Right atrium auricular region (tissue), 2 donors: ENCODE data around the gene SPOCK1. TPM values are rescaled to one million over a fixed set of nuclear protein-coding genes. Genes with fewer than 3 reads are reported as not detected.

ENCODE experiments used
- DNase-seq: peaks from one replicate; pipeline ENCODE4 v3.0.0-alpha.2; 2019; ENCODE audit warnings: low spot score
- H3K27ac ChIP-seq, 2 donors: fragments of 200-600 bp; sonication (generic); 1 replicate in 1 of 2; 2 replicates in 1 of 2; pipeline ENCODE4 v1.5.1; 2016 to 2019
- H3K27me3 ChIP-seq, 2 donors: fragments of 200-600 bp; sonication (generic); one replicate each; pipeline versions ENCODE4 v1.5.1 to v1.6.0; 2017 to 2019
- H3K36me3 ChIP-seq: fragments of 200-600 bp; sonication (generic); one replicate; pipeline ENCODE4 v1.5.1; 2016
- H3K4me1 ChIP-seq, 2 donors: fragments of 200-600 bp; sonication (generic); one replicate each; pipeline versions ENCODE4 v1.5.1 to v1.6.0; 2017 to 2019
- H3K4me3 ChIP-seq, 2 donors: fragments of 200-600 bp; sonication (generic); 1 replicate in 1 of 2; 2 replicates in 1 of 2; pipeline ENCODE4 v1.5.1; 2017 to 2019; ENCODE audit warnings: mild to moderate bottlenecking in 1 of 2, moderate library complexity in 1 of 2
- H3K9me3 ChIP-seq, 2 donors: fragments of 200-600 bp; sonication (generic); one replicate each; pipeline ENCODE4 v1.5.1; 2019
- total RNA-seq, 2 donors: library from RNA; depleted of rRNA; stranded (reverse); fragments of >200 nt; gene quantifications; one replicate each; pipeline ENCODE4 v1.1.0, GENCODE V29; 2016
- TF ChIP-seq, protein P1 (sequence below), 2 donors: fragments of 200-600 bp; sonication (generic); IDR thresholded peaks; one replicate each; pipeline ENCODE4 v1.5.1; 2019; ENCODE audit warnings: antibody characterized with exemption in 2 of 2

SPOCK1 gene
- total RNA-seq, 2 donors from 2014 or later, result 59.8 to 84.5 TPM

DNA sequence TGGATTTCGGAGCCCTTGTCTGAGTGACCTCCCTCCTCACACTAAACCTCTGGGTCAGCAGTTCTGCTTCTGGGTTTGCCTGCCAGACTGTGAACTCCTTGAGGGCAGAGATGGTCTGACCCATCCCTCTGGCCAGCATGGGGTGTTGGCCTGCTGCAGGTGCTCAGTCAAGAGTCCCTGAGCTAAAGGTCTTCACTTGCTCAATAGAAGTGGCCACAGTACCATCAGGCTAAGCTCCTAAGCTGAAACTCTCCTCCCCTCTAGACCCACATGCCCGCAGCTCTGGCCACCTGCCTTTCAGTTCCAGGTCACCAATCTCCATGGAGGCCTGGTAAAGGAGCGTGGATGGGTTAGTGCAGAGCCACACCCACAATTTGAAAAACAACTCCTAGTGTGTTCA, 316.6 kb downstream of the SPOCK1 start:
- Histone ChIP-seq H3K9me3 (no peaks in the 10 kb centered on the region), H3K4me1 (peaks cover 0 to 15% of the 10 kb centered on the region in 2 donors), H3K4me3 (no peak overlapping the region), H3K27ac (no peak overlapping the region), H3K27me3 (no peaks in the 10 kb centered on the region), H3K36me3 (no peaks in the 10 kb centered on the region)
- DNase-seq, result no peak
- TF ChIP-seq, protein P1, sequence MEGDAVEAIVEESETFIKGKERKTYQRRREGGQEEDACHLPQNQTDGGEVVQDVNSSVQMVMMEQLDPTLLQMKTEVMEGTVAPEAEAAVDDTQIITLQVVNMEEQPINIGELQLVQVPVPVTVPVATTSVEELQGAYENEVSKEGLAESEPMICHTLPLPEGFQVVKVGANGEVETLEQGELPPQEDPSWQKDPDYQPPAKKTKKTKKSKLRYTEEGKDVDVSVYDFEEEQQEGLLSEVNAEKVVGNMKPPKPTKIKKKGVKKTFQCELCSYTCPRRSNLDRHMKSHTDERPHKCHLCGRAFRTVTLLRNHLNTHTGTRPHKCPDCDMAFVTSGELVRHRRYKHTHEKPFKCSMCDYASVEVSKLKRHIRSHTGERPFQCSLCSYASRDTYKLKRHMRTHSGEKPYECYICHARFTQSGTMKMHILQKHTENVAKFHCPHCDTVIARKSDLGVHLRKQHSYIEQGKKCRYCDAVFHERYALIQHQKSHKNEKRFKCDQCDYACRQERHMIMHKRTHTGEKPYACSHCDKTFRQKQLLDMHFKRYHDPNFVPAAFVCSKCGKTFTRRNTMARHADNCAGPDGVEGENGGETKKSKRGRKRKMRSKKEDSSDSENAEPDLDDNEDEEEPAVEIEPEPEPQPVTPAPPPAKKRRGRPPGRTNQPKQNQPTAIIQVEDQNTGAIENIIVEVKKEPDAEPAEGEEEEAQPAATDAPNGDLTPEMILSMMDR (IDR thresholded peaks at IDR 0.05), result no peak

- no peak overlapping the region for H3K4me3 ChIP-seq
- TF ChIP-seq, protein P1 (IDR thresholded peaks at IDR 0.05), result no peak
- no peak overlapping the region for H3K27ac ChIP-seq
- H3K36me3 ChIP-seq, result no peaks in the 10 kb centered on the region
- no peak for DNase-seq
- no peaks in the 10 kb centered on the region for H3K9me3 ChIP-seq
- no peaks in the 10 kb centered on the region for H3K27me3 ChIP-seq
- peaks cover 0 to 15% of the 10 kb centered on the region in 2 donors for H3K4me1 ChIP-seq
These were observed 317.5 kb downstream of the SPOCK1 start for GRCh38 chr5:137181667-137182066.

DNA sequence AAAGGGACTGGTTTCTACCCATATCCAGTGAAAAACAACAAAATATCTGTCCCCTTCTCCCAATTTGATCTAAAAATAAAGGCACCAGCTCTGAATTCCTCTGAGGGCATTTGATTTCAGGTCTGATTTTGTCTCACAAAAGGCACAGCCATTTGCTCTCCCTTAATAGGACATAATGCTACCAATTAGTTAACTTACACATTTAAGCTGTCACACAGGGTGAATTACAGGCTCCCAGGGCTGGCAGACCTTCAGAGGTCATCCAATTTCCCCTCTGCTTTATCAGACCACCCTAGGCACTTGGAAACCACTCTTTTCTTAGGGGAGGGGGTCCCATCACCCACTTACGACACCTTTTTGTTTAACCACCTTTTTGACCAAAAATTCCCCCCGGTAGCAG, 319.9 kb downstream of the SPOCK1 start:
- Histone ChIP-seq H3K27ac (no peak overlapping the region), H3K27me3 (no peaks in the 10 kb centered on the region), H3K36me3 (no peaks in the 10 kb centered on the region), H3K9me3 (no peaks in the 10 kb centered on the region), H3K4me1 (peaks cover 0 to under 1% of the 10 kb centered on the region in 2 donors), H3K4me3 (no peak overlapping the region)
- no peak for DNase-seq
- TF ChIP-seq, protein P1 (IDR thresholded peaks at IDR 0.05), result no peak

DNA sequence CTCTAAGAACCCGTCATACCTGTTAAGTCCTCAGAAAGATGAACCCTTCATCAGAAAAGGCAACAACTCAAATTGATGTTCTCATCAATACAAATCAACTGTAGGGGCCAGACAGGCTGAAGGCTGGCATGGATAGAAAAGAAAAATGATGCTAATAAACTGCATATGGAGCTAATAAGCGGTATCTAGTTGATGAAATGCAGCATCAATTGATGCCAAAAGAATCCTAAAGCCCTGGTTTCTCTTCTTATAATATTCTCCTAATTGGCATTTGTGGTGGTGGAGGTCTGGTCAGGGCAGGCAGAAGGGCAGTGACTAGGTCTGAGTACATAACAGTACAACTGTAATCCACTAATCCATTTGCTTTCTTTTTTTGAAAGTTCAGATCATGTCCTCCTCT, 322.5 kb downstream of the SPOCK1 start:
- H3K27ac ChIP-seq, result no peak overlapping the region
- no peak for DNase-seq
- H3K9me3 ChIP-seq, result no peaks in the 10 kb centered on the region
- H3K4me1 ChIP-seq, result no peaks in the 10 kb centered on the region
- no peaks in the 10 kb centered on the region for H3K36me3 ChIP-seq
- H3K27me3 ChIP-seq, result no peaks in the 10 kb centered on the region
- H3K4me3 ChIP-seq, result no peak overlapping the region
- TF ChIP-seq, protein P1 (IDR thresholded peaks at IDR 0.05), result no peak

DNA sequence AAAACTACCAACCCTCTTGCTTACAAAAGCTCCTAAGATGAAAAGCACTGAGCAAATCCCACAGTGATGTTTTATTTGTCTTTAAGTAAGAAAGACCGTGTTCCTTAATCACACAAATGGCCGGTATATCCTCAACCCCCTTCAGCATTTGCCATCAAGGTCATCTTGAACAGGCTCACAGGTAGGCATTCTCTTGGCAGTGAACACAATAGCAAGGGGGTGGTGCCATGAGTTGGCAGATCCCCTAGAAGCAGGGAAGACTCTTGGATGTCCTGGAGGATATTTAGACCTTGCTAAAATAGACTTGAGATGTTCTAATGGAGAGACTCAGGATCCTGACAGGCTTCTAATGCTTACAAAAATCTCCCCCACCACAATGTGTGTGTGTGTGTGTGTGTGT, 323.0 kb downstream of the SPOCK1 start:
- Histone ChIP-seq H3K27me3 (no peaks in the 10 kb centered on the region), H3K4me3 (no peak overlapping the region), H3K36me3 (no peaks in the 10 kb centered on the region), H3K9me3 (no peaks in the 10 kb centered on the region), H3K4me1 (no peaks in the 10 kb centered on the region), H3K27ac (no peak overlapping the region)
- no peak for DNase-seq
- TF ChIP-seq, protein P1 (IDR thresholded peaks at IDR 0.05), result no peak

GRCh38 chr5:137174196-137174595, 324.9 kb downstream of the SPOCK1 start:
- no peaks in the 10 kb centered on the region for H3K9me3 ChIP-seq
- no peaks in the 10 kb centered on the region for H3K27me3 ChIP-seq
- H3K27ac ChIP-seq, result no peak overlapping the region
- DNase-seq, result no peak
- TF ChIP-seq, protein P1 (IDR thresholded peaks at IDR 0.05), result no peak
- H3K36me3 ChIP-seq, result no peaks in the 10 kb centered on the region
- no peak overlapping the region for H3K4me3 ChIP-seq
- H3K4me1 ChIP-seq, result no peaks in the 10 kb centered on the region
